GM18508 (cell line): ENCODE data around the gene TMIE.
"Not testable (repeated sequence)": the region's sequence is repeated elsewhere in the genome, so short reads cannot be mapped to it uniquely, and the experiment has no call there.

Experiments used
- ATAC-seq: cut with Tn5 transposase; IDR thresholded peaks from one replicate; pipeline ENCODE4 v1.9.1; 2021; ENCODE audit warnings: moderate number of reproducible peaks; ENCODE audit not compliant: insufficient read depth, unreplicated experiment

Gene TMIE

DNA sequence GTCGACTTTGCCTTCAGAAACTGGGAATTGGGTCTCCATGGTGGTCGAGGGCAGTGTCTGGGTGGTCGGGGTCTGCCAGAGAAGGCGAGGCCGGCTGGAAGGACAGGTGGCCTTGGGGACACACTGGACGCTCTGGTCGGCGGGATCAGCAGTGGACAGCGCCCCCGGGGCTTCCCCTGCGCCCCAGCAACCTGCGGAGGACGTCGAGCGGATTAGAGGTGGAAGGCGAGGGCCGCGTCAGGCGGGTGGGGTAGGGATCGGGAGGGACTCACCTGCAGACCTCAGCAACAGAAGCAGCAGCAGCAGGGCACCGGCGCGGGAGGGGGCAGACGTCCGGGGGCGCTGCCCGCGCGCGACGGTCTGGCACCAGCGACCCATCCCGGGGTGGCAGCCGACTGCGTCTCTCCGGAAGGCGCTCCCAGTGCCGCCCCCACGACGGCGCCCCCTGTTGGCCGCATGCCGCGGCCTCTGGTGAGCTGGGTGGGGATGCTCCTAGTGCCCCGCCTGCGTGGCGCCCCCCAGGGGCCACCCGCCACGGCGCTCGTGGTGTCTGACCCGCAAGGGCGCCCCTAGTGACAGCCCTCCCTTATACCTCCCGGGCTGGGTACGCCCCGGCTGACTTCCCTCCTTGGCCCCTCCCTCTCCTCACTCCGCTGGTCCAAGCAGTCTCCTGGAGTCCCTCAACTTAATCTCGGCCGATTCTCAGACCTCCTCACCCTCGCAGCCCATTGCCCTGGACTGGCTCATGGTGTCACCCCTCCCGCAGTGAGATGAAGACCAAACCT lies 16.4 kb downstream of the TMIE start, which contains the start of gene PRSS50:
TSS of gene PRSS50 (minus strand) at position 423 of the 785 bp plus-strand sequence. CDS start at position 378, 45 bp downstream.
- ATAC-seq: no peak

DNA sequence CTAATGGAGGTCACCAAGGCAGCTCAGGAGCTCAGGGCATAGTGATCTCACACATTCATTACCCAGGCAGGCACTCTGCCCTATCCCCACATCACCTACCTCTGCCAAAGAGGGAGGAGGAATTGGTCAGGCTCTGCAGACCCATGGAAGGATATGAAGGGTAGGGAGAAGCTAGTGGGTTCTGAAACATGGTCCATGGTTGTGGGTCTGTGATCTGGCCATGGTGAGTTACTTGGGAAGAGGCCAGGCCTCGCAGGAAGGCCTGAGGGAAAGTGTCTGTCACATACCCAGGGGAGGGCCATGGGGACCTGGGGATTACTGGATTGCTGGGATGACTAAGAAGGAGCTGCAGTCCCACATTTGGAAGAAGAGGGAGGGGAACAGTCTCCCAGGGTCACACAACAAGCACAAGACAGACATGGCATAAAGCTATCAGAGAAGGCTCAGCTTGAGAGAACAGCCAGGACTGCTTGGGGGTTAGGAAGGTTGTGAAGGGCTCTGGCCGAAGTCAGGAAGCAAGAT lies 17.9 kb downstream of the TMIE start:
- no peak for ATAC-seq

DNA sequence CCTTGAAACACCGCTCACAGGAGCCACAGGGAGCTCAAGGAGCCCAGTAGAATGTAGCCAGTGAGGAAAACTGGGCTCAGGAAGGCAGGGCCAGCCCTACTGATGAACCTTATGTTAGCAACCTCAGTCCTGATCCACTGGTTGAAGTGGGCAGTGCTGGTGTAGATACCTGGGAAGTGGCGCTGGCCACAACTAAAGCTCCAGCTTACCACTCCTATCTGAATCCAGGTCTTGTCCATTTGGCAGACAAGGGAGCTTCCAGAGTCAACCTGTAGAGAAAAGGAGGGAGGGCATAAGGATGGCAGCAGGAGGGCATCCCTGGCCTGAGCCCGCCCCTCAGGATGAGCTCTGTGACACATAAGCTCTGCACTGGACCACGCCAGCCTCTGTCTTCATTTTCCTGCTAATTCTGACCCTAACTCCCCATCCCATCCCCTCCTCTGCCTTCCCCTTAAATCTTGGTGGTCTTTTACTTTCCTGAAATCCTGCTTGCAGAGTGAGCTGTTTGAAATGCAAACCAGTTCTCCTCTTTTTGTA lies 18.6 kb downstream of the TMIE start:
- no peak for ATAC-seq

DNA sequence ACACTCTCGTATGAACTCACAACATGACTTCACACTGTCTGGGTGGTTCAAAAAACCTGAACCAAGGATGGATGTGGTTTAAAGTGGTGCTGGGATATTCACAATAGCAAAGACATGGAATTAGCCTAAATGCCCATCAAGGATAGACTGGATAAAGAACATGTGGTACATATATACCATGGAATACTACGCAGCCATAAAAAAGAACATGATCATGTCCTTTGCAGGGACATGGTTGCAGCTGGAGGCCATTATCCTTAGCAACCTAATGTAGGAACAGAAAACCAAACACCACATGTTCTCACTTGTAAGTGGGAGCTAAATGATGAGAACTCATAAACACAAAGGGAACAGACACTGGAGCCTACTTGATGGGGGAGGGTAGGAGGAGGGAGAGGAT lies 19.8 kb downstream of the TMIE start:
- ATAC-seq: no peak

DNA sequence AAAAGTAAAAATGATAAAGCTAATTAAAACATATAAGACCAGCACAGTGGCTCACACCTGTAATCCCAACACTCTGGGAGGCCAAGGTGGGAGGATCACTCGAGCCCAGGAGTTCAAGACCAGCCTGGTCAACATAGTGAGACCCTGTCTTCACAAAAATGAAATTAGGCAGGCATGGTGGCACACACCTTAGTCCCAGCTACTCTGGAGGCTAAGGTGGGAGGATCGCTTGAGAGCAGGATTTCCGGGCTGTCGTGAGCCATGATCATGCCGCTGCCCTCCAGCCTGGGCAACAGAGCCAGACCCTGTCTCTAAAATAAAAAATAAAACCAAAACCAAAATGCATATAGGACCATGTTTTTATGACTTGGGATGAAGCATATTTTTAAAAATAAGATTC lies 21.3 kb downstream of the TMIE start:
- ATAC-seq: no peak

DNA sequence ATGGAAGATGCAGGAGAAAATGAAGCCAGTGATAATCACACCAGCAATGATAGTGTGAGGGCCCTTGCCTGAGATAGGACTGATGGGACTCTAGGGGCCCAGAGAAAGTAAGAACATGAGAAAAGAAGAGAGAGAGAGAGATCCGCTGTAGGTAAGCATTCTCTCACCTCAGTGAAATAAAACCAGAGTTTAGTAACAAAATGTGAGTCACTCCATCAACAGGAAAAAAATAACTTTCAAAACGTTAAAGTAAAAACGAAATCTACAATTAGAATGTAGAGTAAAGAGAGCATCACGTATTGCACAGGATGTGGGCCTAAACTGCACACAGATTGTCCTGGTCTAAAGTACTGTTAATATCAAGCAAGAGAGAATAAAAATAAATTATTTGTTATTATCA lies 23.2 kb downstream of the TMIE start:
- no peak for ATAC-seq

DNA sequence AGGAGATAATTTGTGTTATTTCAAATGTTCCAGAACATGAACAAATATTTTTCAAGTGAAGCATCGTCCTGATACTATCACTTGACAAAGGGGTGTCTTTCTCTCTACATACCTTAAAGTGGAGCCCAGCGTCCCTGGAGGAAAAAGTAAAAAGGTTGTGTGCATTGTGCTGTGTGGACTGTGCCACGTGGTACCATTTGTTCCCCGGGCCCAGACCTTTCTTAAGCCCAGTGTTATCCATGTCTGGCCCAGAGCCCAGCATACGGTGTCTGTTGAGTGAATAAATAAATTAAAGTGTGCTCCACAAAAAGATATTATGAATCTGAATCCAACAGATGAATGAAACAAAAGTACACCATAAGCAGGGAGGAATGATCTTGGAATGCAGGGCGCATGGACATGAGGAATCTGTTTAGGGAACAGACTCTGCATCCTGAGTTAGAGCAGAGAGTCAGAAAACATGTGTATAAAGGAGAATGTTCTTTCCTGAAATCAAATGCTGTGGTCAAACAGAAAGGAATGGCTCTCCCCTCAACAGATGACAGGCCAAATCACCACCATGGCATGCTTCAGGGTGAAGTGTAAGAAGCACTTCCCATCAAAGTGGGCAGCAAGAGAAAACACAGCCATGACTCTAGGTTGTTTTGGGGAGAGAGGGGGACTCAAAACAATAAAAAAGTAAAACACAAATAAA lies 24.6 kb downstream of the TMIE start:
- no peak for ATAC-seq

DNA sequence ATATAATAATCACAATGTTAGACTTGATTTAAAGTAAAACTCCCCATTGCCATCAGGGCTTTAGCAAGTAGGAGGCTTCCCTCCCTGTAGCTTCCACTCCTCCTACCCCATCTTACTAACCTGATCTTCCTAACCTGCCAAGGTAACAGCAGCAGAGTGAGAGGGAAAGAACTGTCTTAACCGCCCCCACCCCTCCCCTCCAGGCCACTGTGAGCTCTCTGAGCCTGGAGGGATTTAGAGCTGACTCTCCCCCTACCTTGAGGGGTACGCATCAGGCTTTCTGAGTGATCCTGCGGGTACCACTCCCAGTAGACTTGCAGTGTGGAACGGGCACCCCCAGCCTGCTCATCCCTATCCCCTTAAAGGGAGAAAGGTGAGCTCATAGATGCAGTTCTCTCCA lies 27.8 kb downstream of the TMIE start:
- ATAC-seq: no peak

DNA sequence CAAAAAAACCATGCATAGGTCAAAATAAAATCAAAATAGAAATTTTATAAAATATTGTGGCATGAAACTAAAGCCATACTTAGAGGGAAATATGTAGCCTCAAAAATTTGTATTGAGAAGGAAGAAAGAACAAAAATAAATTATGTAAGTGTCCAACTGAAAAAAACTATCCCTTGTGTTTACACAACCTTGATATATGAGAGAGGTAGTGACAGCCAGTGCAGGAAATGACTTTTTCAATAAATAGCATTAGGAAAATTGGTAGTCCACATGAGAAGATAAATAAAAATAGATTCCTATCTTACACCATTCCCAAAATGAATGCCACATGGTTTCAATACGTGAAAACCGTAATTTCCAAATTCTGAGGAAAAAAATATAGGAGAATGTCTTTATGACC lies 29.6 kb downstream of the TMIE start:
- no peak for ATAC-seq

DNA sequence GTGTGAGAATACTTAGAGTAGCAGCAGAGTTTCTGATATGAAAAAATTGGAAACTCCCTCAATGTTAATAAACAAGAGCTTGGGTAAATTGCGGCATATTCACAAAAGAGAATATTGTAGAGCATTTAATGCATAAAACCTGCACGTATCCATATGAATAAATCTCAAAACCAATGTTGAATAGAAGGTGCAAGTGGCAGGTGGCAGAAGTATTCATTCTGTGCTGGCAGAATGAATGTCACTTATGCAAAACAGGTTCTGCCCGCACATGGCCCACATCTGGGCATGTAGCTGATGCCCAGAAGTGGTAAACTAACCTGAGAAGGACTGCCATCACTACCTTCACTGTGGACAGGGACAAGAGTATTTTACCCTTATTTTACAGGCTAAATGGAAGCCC lies 30.6 kb downstream of the TMIE start:
- no peak for ATAC-seq

DNA sequence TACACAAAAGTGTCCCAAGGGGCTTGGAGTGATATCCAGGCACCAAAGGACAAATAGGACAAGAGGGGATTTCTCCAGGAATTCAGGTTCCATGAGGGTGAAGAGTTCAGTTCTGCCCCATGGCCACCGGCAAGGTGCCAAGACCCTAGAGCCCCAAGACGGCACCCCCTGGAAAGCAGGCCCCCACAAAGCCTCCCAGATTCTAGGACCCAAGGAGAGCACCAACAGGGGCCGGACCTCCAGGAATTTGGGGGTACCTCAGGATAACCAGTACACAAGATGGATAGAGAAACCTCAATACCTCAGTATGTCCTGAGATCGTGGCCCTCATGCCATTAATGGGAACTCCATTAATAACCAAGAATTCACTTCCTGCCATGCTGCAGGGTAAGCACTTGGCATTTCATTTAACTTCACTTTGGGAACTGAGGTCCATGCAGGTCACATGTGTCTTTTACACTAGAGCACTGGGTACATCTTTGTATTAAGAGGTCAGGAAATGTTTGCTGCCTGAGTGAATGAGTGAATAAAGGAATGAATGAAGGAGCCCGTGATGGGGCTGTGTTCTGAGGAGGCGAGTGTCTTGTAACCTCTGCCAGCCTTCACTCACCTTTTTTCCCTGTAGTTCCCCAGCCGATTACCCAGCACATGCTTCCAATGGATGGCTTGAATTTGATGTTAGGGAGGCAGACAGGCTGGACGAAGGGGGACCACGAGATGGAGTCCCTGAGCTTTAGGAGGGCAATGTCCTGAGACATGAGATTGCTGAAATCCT lies 32.0 kb downstream of the TMIE start:
- no peak for ATAC-seq

DNA sequence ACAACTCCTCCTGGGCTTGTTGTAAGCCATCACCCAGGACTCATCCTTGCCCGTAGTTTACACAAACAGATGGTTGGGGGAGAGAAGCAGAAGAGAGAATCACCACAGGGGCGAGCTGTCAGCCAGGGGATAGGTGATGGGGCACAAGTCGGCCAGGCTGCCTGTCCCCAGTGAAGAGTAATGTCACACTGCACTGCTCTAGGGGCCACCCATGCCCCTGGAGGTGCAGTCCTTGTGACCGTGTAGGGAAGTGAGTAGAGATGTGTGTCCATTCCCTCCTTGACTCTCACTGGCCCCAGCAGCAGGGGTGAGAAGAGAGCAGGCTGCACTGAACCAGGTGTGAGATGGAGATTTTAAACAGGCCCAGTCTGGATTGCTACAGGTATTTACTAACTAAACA lies 33.6 kb downstream of the TMIE start:
- ATAC-seq: no peak

DNA sequence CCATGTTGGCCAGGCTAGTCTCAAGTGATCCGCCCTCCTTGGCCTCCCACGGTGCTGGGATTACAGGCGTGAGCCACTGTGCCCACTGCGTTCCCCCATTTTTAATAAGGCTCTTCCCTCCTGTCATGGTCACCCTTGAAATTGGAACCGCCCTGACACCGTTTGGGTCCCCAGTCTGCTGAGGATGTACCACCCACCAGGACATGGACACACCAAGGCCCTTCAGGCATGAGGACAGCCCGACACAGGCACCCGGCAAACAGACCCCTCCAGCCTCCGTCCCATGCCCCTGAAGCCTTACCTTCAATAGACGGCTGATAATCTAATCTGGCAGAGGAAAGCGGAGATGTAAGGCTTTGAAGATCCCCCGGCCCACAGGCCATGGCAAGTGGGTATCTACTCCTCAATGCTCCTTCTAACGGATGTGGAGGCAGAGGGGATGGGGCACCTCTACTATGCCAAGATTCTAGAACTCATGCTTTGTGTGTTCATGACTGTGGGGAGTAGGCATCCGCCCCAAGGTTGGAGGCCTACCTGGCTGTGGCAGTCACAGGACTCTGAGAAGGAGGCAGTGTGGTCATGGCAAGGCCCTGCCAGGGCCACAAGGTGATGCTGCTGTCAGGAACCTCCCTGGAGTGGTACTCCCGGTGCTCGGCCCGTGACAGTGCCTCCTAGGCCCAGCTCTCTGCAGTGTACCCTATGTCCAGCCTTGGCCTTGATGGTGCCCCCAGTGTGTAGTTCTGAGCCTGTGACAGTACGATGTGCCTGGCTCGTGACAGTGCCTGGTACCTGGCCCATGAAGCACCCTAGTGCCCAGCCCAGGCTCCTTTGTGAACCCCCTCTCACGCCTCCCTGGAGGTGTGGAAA lies 35.0 kb downstream of the TMIE start:
- no peak for ATAC-seq

DNA sequence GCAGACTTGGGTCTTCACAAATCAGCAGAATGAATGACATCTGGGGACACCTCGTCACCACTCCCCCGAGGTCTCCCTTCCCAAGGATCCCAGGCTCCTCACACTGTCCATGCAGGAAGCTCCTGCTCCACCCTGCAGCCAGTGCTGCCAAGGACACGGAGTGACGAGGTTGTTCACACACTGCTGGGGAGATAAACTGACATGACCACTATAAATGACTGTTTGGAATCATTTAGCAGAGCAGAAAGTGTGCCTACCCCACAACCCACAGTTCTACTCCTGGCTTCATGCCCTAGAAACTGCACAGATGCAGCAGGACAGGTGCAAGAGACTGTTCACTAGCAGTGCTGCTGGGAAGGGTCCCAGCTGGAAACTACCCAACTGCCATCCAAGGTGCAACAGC lies 36.1 kb downstream of the TMIE start:
- no peak for ATAC-seq

DNA sequence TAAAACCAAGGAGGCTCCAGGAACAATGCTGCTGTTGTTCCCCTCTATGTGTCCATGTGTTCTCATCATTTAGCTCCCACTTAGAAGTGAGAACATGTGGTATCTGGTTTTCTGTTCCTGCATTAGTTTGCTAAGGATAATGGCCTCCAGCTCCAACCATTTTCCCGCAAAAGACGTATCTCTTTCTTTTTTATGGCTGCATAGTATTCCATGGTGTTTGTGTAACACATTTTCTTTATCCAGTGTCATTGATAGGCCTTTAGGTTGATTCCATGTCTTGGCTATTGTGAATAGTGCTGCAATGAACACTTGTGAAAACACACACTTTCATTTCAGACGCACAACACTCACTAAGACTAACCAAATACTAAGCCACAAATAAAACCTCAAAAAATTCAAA lies 38.4 kb downstream of the TMIE start:
- ATAC-seq: not testable (repeated sequence)

DNA sequence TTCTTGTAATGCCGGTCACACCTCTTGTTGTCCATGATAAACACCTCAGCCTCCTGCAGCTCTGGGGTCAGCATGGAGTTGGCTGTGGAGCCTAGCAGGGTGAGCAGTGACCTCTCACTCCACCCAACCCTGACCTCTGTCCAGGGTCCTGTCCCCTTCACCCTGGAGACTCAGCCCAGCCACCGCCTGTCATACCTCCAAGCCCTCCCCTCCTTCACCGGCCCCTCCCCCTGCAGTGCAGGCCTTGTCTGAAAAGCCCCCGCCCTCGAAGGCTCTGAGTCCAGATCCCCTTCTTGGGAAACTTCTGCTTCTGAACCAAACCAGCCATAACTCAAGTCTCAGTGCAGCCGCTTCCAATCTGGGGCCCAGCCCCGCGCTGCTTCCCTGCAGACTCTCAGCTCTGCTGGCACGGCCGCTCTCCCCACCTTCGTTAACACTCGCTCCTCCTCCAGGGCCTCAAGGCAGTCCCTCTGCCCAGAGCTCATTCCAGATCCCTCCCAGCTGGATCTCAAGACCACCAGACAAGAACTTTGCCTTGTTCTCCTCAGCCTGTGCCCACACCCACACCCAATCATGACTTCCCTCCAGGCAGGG lies 41.9 kb downstream of the TMIE start:
- no peak for ATAC-seq

DNA sequence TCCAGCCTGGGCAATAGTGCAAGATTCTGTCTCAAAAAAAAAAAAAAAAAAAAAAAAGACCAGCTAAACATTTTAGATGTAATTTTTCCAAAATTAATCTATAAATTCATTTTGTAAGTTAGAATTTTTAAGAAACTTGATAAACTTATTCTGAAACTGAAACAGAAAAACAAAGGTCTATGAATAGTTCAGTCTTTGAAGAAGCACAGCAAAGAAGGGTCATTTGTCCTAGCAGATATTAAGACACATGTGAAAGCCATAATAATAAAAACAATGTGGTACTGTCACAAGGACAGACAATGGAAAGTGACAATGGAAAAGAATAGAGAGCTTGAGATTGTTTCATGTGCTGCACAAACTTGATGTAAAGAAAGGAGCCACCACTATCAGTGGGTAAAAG lies 45.5 kb downstream of the TMIE start:
- no peak for ATAC-seq

DNA sequence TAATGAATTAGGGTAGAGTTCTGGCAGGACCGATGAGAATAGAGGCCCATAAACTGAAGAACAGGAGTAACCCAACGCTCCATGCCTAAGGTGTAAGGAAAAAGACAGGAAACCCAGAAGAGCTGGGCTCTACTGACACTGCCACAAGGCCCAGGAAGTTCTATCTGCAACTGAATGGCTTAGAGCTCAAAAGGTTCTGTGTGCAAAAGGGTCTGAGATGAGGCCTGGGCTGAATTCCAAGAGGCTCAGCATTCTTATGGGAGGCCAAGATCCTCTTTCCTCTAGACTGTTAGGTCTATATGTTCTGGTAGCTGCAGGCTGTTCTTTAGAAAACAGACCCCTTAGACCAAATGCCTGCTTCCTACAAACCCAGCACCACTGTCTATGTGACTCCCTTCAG lies 47.0 kb downstream of the TMIE start:
- ATAC-seq: no peak

DNA sequence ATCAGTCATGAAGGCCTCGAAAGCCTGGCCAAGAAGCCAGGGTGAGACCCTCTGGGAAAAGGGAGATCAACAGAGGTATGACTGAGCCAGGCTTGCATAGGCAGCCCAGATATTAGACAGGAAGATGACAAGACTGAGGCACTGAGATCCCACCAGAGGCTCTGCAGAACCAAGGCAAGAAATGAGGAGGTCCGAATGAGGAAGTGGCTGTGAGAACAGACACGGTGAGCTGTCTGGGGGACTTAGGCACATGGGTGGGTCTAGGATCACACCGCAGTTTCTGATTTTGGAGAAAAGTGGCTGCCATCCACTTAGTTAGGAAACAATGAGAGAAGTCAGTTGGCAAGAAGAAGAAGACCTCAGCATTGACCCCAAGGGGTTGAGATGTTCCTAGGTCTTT lies 47.9 kb downstream of the TMIE start:
- no peak for ATAC-seq
